GM19467 (cell line): ENCODE results near the gene PDGFC.

Experiments used
- ATAC-seq: cut with Tn5 transposase; IDR thresholded peaks from one replicate; pipeline ENCODE4 v1.9.1; 2021; ENCODE audit warnings: mild to moderate bottlenecking, moderate library complexity; ENCODE audit not compliant: unreplicated experiment

Gene PDGFC

DNA sequence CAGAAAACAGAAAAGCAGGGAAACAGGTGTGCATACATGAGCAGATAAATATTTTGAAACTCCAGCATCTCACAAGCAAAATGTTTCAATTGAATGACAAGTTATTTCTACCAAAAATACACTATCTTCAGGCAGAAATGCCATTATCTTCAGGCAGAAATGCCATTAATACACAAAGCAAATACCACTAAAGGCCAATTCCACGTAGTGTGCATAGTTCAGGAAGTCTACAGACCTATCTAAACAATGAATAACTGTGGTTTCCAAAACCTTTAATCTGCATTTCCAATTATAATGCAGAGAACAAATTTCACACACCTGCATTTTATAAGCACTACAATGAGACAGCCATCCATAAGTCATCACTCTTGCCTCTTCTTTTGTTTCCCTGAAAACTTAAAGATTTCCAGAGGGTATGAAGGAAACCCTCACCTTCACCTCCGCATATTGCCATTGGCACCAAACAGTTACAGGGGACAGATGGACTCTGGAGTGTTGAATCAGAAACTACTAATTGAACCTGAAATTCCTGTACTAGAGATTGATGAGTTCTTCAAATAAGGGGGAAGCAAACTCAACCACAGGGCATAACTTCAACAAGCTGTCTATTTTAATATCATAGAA is 179.0 kb downstream of the PDGFC start:
- ATAC-seq = no peak

DNA sequence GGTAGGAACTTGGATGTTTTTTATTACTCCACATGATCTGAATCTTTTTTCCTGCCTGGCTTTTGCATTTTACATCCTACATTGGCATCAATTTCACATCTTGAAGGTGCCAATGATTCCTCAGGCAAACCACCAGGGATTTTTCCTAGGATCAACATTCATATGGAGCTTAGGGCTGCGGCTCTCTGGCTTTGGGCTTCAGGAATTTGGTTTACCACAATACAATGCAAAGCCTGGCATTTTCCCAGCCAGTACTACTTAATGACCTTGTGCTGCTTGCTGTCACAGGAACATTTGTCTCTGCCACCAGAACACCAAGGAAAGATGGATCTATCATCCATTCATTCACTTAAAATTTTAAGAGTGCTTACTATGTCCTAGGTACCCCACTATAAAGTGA is 180.7 kb downstream of the PDGFC start:
- no peak for ATAC-seq

DNA sequence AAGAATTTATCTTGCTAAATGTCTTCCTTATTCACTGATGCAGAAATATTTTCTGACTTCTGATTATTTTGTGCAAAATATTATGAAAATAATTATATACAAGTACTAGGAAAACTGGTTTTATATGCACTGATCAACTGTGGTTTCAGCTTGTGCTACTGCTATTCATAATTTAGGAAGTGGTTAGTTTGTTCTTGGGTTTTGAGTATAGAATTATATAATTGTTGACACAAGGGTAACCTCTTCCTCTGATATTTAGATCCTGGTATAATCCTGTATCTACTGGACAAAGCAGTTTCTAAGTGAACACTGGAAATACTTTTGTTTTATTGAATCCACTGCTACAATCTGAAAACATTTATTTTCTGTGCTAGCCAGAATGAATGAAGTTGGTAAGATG is 182.8 kb downstream of the PDGFC start:
- no peak for ATAC-seq

DNA sequence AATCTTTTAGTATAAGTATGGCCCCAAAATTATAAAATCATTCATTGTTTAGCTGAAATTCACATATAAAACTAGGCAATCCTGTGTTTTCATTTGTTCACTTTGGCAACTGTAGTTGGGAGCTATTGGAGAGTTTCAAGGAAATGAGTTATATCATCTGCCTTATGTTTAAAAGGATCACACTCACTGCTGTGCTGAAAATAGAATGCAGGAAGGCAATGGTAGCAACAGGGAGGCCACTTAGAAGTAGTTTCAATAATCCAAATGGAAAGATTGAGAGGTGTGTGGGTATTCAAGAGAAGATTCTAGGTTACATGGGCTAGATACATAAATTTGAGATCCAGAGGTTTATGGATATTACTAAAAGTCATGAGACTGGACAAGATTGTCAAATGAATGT is 184.9 kb downstream of the PDGFC start:
- no peak for ATAC-seq

DNA sequence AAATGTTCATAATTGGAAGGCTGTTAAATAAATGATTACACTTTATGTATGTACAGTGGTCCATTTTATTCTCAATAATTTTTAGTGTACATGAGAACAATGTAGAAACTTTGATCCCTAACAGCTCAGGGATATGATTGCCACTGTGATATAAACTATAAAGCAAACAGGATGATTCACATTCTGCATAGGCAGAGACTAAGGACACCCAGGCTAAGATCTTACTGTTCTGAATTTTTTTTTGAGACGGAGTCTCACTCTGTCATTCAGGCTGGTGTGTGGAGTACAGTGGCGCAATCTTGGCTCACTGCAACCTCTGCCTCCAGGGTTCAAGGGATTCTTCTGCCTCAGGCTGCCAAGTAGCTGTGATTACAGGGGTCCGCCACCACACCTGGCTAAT is 186.6 kb downstream of the PDGFC start:
- no peak for ATAC-seq

DNA sequence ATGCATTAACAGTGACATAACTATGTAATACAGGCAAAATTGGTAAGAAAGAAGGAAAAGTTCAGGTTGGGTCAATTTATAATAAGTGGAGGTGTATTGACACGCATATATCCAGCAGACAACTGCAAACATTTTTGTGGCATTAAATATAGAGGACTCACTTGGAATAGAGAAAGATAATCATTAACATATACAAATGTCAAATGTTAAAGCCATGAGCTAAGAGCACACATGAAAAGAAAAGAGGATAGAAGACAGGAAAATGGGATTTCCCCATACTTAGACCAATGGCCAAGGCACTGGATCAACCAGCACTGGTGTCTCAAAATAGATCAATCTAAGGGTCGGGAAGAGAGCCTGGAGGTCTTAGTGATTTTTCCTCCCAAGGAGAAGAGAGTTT is 187.6 kb downstream of the PDGFC start:
- no peak for ATAC-seq

DNA sequence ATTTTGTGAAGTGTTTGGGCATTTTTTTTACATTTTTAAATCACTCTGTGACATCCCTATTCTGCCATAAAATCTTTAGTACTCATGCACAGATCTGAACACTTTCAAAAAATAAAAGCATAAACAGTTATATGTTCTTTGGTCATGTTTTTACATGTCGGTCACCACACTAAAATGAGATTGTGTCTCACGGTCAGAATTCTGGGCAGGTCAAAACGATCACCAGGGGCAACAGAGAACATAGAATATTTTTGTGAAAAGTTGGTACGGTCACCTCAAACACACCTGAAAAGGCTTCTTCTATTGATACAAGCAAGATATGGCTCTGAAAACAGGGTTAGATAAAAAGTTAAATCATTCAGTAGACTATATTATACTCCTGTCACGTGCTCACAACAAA is 189.1 kb downstream of the PDGFC start:
- ATAC-seq = no peak

GRCh38 chr4:156781852-156782251 is 189.7 kb downstream of the PDGFC start:
- ATAC-seq = no peak

- no peak for ATAC-seq
These were observed 191.8 kb downstream of the PDGFC start for GRCh38 chr4:156779774-156780173.

DNA sequence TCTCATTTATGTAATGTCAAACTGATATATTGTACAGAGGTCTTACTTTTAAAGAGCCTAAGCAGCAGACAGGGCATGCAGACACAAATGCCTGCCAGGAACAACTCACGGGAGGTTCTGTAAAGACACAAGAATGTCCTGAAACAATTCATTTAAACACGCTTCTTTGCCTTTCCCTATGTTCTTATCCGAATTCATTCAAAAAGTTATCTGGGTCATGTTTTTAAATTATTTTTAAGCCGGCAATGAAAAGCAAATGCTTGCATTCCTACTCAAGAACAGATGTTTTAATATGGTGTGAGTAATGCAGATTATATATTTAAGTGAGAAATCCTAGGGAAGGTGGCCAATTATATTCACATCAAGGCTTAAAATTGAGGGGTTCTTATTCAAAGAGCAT is 192.6 kb downstream of the PDGFC start:
- ATAC-seq = no peak

GRCh38 chr4:156778606-156779005 is 193.0 kb downstream of the PDGFC start:
- ATAC-seq = no peak

- no peak for ATAC-seq
These were observed 193.5 kb downstream of the PDGFC start for GRCh38 chr4:156778093-156778492.

- ATAC-seq = no peak
These were observed 195.8 kb downstream of the PDGFC start for GRCh38 chr4:156775813-156776212.

GRCh38 chr4:156774422-156774821 is 197.2 kb downstream of the PDGFC start:
- ATAC-seq = no peak

DNA sequence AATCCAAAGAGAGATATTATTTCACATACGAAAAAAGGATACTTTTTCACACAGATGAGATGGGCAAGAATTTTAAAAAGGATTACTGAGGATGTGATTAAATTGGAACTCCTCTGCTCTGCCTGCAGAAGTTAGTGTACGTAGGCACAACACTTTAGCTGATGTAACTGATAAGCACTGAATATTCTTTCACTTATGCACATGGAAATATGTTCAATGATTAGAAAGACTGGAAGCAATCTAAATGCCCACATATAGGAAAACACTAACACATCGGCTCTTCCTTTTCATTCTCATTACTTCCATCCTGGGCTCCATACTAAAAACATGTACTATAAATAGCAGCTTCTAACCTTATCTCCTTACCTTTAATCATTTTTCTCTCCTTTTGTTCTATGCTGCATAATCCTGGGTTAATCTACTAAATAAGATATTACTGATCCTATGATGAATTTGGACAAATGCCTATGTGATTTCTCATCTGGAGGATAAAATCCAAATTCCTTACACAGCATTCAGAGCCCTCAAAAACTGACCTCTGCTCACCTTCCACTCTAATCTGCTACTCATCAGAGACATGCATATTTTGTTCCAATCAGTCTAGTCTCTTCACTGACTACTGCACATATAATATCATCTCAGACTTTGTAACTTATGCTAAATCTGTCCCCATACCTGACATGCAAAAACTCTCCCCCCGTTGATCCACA is 197.8 kb downstream of the PDGFC start:
- ATAC-seq = no peak

DNA sequence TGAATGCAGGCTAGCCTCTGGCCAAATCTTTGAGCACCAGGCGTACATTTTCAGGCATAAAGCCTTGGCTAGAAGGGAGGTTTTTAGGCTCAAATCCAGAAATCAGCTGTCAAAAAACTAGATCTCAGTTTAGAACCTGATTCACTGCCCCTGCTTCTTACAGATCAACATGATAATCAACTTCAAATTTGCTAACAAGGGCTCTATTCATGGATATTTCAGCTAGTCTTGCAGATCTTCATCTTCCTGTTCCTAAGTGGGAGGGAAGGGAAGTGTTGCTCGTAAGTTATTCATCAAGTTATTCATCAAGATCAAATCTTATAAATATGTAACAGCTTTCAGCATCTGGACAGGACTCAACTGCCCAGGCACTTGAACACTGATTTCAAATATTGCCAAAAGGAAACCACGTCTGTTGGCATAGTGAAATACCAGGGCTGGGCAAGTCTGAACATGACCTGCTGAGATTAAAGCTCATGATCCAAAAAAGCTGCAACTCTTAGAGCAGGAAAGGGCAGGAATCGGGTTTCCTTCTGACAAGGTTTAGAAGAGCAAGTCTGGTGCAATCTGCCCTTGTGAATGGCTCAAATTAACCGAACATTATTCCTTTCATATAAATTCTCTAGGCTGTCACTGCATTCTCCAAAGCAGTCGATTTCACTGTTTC is 200.3 kb downstream of the PDGFC start:
- no peak for ATAC-seq

DNA sequence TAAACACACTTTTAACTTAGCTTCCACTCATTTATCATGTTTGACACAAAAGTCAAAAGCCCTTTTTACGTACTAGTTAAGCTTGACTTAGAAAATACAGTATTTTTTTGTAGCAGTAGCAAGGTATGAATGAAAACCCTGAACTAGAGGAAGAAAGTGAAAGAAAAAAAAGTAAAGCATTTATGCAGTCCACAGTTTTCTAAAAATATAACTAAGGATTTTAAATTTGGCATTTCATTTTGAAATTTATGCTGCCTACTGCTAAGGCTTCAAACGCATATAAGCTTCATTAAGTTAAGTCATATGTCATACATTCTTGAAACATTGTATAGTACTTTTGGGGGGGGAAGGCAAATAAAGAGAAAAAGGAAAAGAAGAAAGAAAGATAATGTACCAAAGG is 201.5 kb downstream of the PDGFC start:
- no peak for ATAC-seq

DNA sequence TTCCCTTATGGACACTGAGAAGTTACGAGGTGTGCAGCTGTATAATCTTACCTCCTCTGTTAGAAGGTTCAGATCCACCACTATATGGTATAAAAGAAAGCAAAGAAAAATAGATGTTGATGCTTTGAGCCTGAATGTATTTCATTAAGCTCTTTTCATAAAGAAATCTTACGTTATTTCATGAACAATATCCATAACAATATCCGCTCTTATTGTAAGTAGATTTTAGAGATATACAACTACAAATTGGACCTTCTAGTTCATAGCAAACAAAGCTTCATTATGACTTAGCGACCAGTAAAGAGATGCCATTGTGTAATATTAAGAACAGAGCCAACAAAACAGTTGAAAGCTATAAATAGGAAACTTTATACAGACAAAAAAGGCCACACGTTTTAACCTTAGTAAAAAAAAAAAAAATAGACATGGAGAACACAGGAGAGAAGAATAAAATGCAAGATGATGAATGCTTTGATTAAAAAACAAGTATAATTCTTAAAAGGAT is 203.6 kb downstream of the PDGFC start:
- no peak for ATAC-seq

GRCh38 chr4:156766846-156767245 is 204.8 kb downstream of the PDGFC start:
- no peak for ATAC-seq

DNA sequence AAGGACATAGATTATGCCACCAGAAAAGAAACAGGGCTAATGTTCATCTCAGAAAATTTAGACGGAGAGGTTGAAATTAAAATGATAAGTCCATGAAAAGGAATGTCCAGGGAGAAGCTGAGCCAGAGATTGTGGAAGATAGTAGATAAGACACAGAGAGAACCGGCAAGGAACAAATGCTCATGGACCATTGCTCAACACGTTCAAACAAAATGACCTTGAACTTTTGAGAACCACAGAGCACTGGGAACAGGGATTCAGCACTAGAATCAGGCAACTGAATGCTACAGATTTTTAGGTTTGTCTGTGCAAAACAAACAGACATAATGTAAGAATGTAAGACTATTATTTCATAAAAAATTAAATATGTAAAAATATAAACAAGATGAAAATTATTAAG is 206.3 kb downstream of the PDGFC start:
- no peak for ATAC-seq

DNA sequence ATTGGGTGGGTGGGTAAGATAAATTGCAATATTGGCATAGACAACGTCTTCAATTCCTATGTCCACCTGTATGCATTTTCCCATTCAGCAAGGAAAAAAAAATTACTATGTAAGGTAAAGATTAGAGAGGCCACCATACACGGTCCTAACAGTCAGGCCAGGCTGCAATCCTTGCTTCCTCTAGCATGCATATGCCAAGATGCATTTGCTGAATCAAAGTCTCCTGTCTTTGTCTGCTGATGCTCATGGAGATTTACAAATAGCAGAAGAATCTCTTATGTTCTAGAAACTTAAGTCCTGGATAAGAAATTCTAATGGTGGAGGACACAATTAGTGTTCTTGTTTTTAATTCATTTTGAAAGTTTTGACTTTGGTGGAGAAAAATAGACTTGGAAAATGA is 206.8 kb downstream of the PDGFC start:
- no peak for ATAC-seq

DNA sequence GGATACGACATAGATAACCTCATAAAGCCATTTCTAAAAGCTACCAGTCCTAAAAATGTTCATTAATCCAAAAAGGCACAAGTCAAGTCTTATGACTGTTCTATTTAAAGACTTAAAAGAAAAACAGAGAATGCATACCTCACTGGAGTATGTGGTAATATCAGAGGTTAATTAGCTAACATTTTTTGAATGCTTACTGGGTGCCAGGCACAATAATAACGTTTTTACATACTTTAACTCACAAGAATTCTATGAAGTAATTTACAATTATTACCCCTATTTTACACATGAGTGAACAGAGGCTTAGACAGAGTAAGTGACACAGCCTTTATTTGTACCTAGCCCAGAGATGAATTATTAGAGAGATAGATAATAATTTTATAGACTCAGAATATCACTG is 207.5 kb downstream of the PDGFC start:
- ATAC-seq = no peak
